Endodermal cell (in vitro differentiated cells): ENCODE measurements around the gene CNTROB. TPM values are rescaled to one million over a fixed set of nuclear protein-coding genes. Genes with fewer than 3 reads are reported as not detected.

ENCODE experiments used
- DNase-seq: peaks from one replicate; pipeline ENCODE4 v3.0.0-alpha.2; 2017
- H3K27ac ChIP-seq: 2 replicates; pipeline ENCODE4 v1.5.1; 2013; ENCODE audit warnings: mild to moderate bottlenecking, low read depth, low read length, moderate library complexity
- H3K27me3 ChIP-seq: 2 replicates; pipeline ENCODE4 v1.6.1; 2013; ENCODE audit warnings: mild to moderate bottlenecking, low read length, moderate library complexity; ENCODE audit not compliant: insufficient read depth, control insufficient read depth, poor library complexity, severe bottlenecking
- H3K36me3 ChIP-seq: 2 replicates; pipeline ENCODE4 v1.7.0; 2013; ENCODE audit warnings: mild to moderate bottlenecking, low read length, moderate library complexity; ENCODE audit not compliant: control insufficient read depth, insufficient read depth
- H3K4me1 ChIP-seq: one replicate; pipeline ENCODE4 v1.7.0; 2013; ENCODE audit warnings: low read length; ENCODE audit not compliant: control insufficient read depth, insufficient read depth
- H3K4me3 ChIP-seq: 2 replicates; pipeline ENCODE4 v1.5.1; 2013; ENCODE audit warnings: mild to moderate bottlenecking, low read length, moderate library complexity
- H3K9ac ChIP-seq: 2 replicates; pipeline ENCODE4 v1.6.1; 2013; ENCODE audit warnings: mild to moderate bottlenecking, low read length, moderate library complexity; ENCODE audit not compliant: poor library complexity, severe bottlenecking; ENCODE audit errors: extremely low read depth
- H3K9me3 ChIP-seq: 2 replicates; pipeline ENCODE4 v1.6.1; 2013; ENCODE audit warnings: mild to moderate bottlenecking, low read length, moderate library complexity; ENCODE audit not compliant: control insufficient read depth
- H3K27ac Mint-ChIP-seq: 2 replicates; pipeline ENCODE4 v1.8.0; 2020; ENCODE audit warnings: mixed read lengths
- H3K27me3 Mint-ChIP-seq: 2 replicates; pipeline ENCODE4 v1.8.0; 2021; ENCODE audit warnings: mild to moderate bottlenecking, mixed read lengths; ENCODE audit not compliant: insufficient read depth
- H3K36me3 Mint-ChIP-seq: 2 replicates; pipeline ENCODE4 v1.8.0; 2020; ENCODE audit warnings: low read depth, mixed read lengths
- H3K4me1 Mint-ChIP-seq: 2 replicates; pipeline ENCODE4 v1.8.0; 2020; ENCODE audit warnings: mixed read lengths
- H3K4me3 Mint-ChIP-seq: 2 replicates; pipeline ENCODE4 v1.8.0; 2020; ENCODE audit warnings: mild to moderate bottlenecking, moderate library complexity, mixed read lengths
- H3K9me3 Mint-ChIP-seq: 2 replicates; pipeline ENCODE4 v1.8.0; 2020; ENCODE audit warnings: mild to moderate bottlenecking, mixed read lengths
- CTCF ChIP-seq: fragments of 200-600 bp; sonication (generic); conservative IDR thresholded peaks from 2 replicates; pipeline ENCODE4 v1.5.0; 2021; ENCODE audit warnings: antibody characterized with exemption, mild to moderate bottlenecking
- WGBS, 2 experiments: methylation state at CpG; one replicate each; pipeline versions ENCODE4 v1.1.5 to v1.1.7; 2013; ENCODE audit warnings: missing lambda C conversion rate in 2 of 2, mixed read lengths in 1 of 2; ENCODE audit not compliant: insufficient coverage in 1 of 2, insufficient read length in 1 of 2; 5-methylcytosine and 5-hydroxymethylcytosine counted together
- total RNA-seq, 2 donors: library from RNA; stranded (reverse); fragmentation: NEBNext Ultra II Directional in 1 of 2; extraction: Animal tissue kit (Norgen Biotek cat#: 25700) in 1 of 2; gene quantifications; 2 replicates in 1 of 2; 3 replicates in 1 of 2; pipeline ENCODE4 v1.2.1, GENCODE V29; 2021

CNTROB gene
- total RNA-seq, 2 donors from 2014 or later, result 47.5 to 57.4 TPM

GRCh38 chr17:7944326-7944725 is 12.3 kb downstream of the CNTROB start:
- H3K4me1 Mint-ChIP-seq, result no peaks in the 10 kb centered on the region
- TF ChIP-seq CTCF, result no peak
- Histone ChIP-seq H3K9me3 (no peaks in the 10 kb centered on the region), H3K4me1 (no peaks in the 10 kb centered on the region), H3K27me3 (no peaks in the 10 kb centered on the region), H3K27ac (no peak overlapping the region), H3K4me3 (no peak overlapping the region), H3K36me3 (peaks cover 82% of the 10 kb centered on the region), H3K9ac (no peak overlapping the region)
- no peak overlapping the region for H3K27ac Mint-ChIP-seq
- no peak overlapping the region for H3K4me3 Mint-ChIP-seq
- no peak for DNase-seq
- no peaks in the 10 kb centered on the region for H3K9me3 Mint-ChIP-seq
- no peaks in the 10 kb centered on the region for H3K27me3 Mint-ChIP-seq
- 98 to 100% methylated on average over 3 to 9 of the region's 9 CpGs for WGBS, 2 experiments
- H3K36me3 Mint-ChIP-seq, result peaks cover 81% of the 10 kb centered on the region

GRCh38 chr17:7945651-7946050 is 13.6 kb downstream of the CNTROB start:
- no peaks in the 10 kb centered on the region for H3K27me3 Mint-ChIP-seq
- DNase-seq, result no peak

GRCh38 chr17:7946441-7946840 is 14.4 kb downstream of the CNTROB start:
- DNase-seq, result no peak
- Mint-ChIP-seq H3K36me3 (peaks cover 76% of the 10 kb centered on the region), H3K27ac (no peak overlapping the region), H3K27me3 (no peaks in the 10 kb centered on the region), H3K9me3 (no peaks in the 10 kb centered on the region), H3K4me3 (no peak overlapping the region), H3K4me1 (no peaks in the 10 kb centered on the region)
- Histone ChIP-seq H3K9me3 (no peaks in the 10 kb centered on the region), H3K4me1 (no peaks in the 10 kb centered on the region), H3K27ac (no peak overlapping the region), H3K27me3 (no peaks in the 10 kb centered on the region), H3K9ac (no peak overlapping the region), H3K36me3 (peaks cover 76% of the 10 kb centered on the region), H3K4me3 (no peak overlapping the region)
- WGBS, 2 experiments, result 81 to 92% methylated on average over 5 of the region's 5 CpGs
- TF ChIP-seq CTCF, result no peak

More at GRCh38 chr17:7945651-7946050, 13.6 kb downstream of the CNTROB start:
- Mint-ChIP-seq H3K36me3 (peaks cover 82% of the 10 kb centered on the region), H3K9me3 (no peaks in the 10 kb centered on the region), H3K4me1 (no peaks in the 10 kb centered on the region), H3K27ac (no peak overlapping the region), H3K4me3 (no peak overlapping the region)
- H3K9ac ChIP-seq, result no peak overlapping the region
- 91 to 92% methylated on average over 6 to 7 of the region's 7 CpGs for WGBS, 2 experiments
- peaks cover 83% of the 10 kb centered on the region for H3K36me3 ChIP-seq
- no peaks in the 10 kb centered on the region for H3K9me3 ChIP-seq
- no peak for TF ChIP-seq CTCF
- no peaks in the 10 kb centered on the region for H3K27me3 ChIP-seq
- H3K4me1 ChIP-seq, result no peaks in the 10 kb centered on the region
- H3K4me3 ChIP-seq, result no peak overlapping the region
- no peak overlapping the region for H3K27ac ChIP-seq
